AG09309 (cell line): Measurements from ENCODE around the gene MEX3C.

Experiments
- DNase-seq: peaks from one replicate; pipeline ENCODE4 v3.0.0-alpha.2; 2010; ENCODE audit warnings: low read depth
- H3K4me3 ChIP-seq: 2 replicates; pipeline ENCODE4 v1.5.1; 2011; ENCODE audit warnings: mild to moderate bottlenecking, low read depth, low read length, moderate library complexity; ENCODE audit not compliant: control insufficient read depth
- CTCF ChIP-seq: IDR thresholded peaks from 2 replicates; pipeline ENCODE4 v1.5.1; 2011; ENCODE audit warnings: mild to moderate bottlenecking, low read depth, low read length, inconsistent platforms; ENCODE audit not compliant: insufficient read depth, control insufficient read depth; ENCODE audit errors: missing control alignments

Gene MEX3C

GRCh38 chr18:51137026-51137729 is 60.3 kb downstream of the MEX3C start:
- no peak overlapping the region for H3K4me3 ChIP-seq
- no peak for TF ChIP-seq CTCF
- DNase-seq = no peak

- H3K4me3 ChIP-seq = no peak overlapping the region
- no peak for DNase-seq
- TF ChIP-seq CTCF = peak; percentile 24
Observed at GRCh38 chr18:51135795-51136194, 61.7 kb downstream of the MEX3C start.

- peak; percentile 67 for DNase-seq
- TF ChIP-seq CTCF = no peak
- H3K4me3 ChIP-seq = peak overlapping the region; percentile 41
Observed at GRCh38 chr18:51135364-51135763, 62.1 kb downstream of the MEX3C start.

- TF ChIP-seq CTCF = no peak
- DNase-seq = no peak
Observed at GRCh38 chr18:51134721-51135120, 62.8 kb downstream of the MEX3C start.

GRCh38 chr18:51133580-51134160 is 63.8 kb downstream of the MEX3C start:
- no peak for TF ChIP-seq CTCF
- H3K4me3 ChIP-seq = no peak overlapping the region
- DNase-seq = no peak

More at GRCh38 chr18:51134721-51135120, 62.8 kb downstream of the MEX3C start:
- H3K4me3 ChIP-seq = peak overlapping the region; percentile 41; the same call in 1 of the 2 replicates

GRCh38 chr18:51132256-51132935 is 65.1 kb downstream of the MEX3C start:
- no peak for DNase-seq
- H3K4me3 ChIP-seq = no peak overlapping the region
- TF ChIP-seq CTCF = no peak
